HEK293 (cell line): Measurements from ENCODE around the gene CDC42BPA.

Experiments
- CTCF ChIA-PET: fragments of 350-600 bp; formaldehyde crosslinking; extraction: SDS; loops from one replicate; lab custom pipeline; 2021; ENCODE audit warnings: antibody characterized with exemption; lab: Yijun Ruan, JAX
- POLR2A ChIA-PET: fragments of 300-600 bp; formaldehyde crosslinking; extraction: SDS; loops from one replicate; lab custom pipeline; 2020; ENCODE audit warnings: antibody characterized with exemption, inconsistent platforms; lab: Yijun Ruan, JAX
- H3K27ac ChIP-seq: fragments of 200-500 bp; sonication (Bioruptor generic); 2 replicates; pipeline ENCODE4 v1.5.1; 2014; ENCODE audit warnings: low read depth, low read length, control low read depth, inconsistent platforms; ENCODE audit errors: extremely low read depth
- H3K36me3 ChIP-seq, 2 experiments: fragments of 200-500 bp in 1 of 2; sonication (Bioruptor generic) in 1 of 2; 1 replicate in 1 of 2; 2 replicates in 1 of 2; pipeline ENCODE4 v1.5.1; 2014 to 2017; ENCODE audit warnings: inconsistent platforms in 2 of 2, low read length in 2 of 2; ENCODE audit not compliant: control insufficient read depth in 2 of 2, insufficient read depth in 1 of 2
- H3K4me1 ChIP-seq: fragments of 200-500 bp; sonication (Bioruptor generic); 2 replicates; pipeline ENCODE4 v1.5.1; 2014; ENCODE audit warnings: mild to moderate bottlenecking, low read length, inconsistent platforms; ENCODE audit not compliant: control insufficient read depth, insufficient read depth
- H3K4me3 ChIP-seq: 2 replicates; pipeline ENCODE4 v1.5.1; 2011; ENCODE audit warnings: low read depth, mild to moderate bottlenecking, control low read depth, low read length, moderate library complexity
- H3K9me3 ChIP-seq: fragments of 200-500 bp; sonication (Bioruptor generic); 2 replicates; pipeline ENCODE4 v1.5.1; 2014; ENCODE audit warnings: low read depth, low read length, inconsistent platforms; ENCODE audit not compliant: control insufficient read depth, insufficient read depth
- KLF16 ChIP-seq: fragments of 450-650 bp; formaldehyde crosslinking; IDR thresholded peaks from 2 replicates; pipeline ENCODE4 v1.5.1; 2017; ENCODE audit warnings: missing biosample characterization, missing genetic modification characterization
- SCRT1 ChIP-seq: fragments of 450-650 bp; formaldehyde crosslinking; IDR thresholded peaks from 2 replicates; pipeline ENCODE4 v1.5.1; 2016; ENCODE audit warnings: missing biosample characterization, missing genetic modification characterization, borderline replicate concordance
- SCRT2 ChIP-seq: fragments of 450-650 bp; formaldehyde crosslinking; IDR thresholded peaks from 2 replicates; pipeline ENCODE4 v1.5.1; 2016; ENCODE audit warnings: missing biosample characterization, missing genetic modification characterization
- ZNF354C ChIP-seq: fragments of 450-650 bp; formaldehyde crosslinking; IDR thresholded peaks from 2 replicates; pipeline ENCODE4 v1.5.1; 2016; ENCODE audit warnings: missing biosample characterization, missing genetic modification characterization, low read depth, borderline replicate concordance
- ZNF513 ChIP-seq: fragments of 450-650 bp; IDR thresholded peaks from 2 replicates; pipeline ENCODE4 v1.5.1; 2018; ENCODE audit warnings: missing biosample characterization, missing genetic modification characterization
- ZNF518A ChIP-seq: fragments of 450-650 bp; formaldehyde crosslinking; conservative IDR thresholded peaks from 2 replicates; pipeline ENCODE4 v1.5.1; 2016; ENCODE audit warnings: low read depth, missing biosample characterization, missing genetic modification characterization
- ZNF529 ChIP-seq: fragments of 450-650 bp; formaldehyde crosslinking; IDR thresholded peaks from 2 replicates; pipeline ENCODE4 v1.5.1; 2017; ENCODE audit warnings: missing genetic modification characterization, missing biosample characterization; ENCODE audit not compliant: insufficient replicate concordance
- ZNF558 ChIP-seq: fragments of 450-650 bp; formaldehyde crosslinking; IDR thresholded peaks from 2 replicates; pipeline ENCODE4 v1.5.1; 2016; ENCODE audit warnings: missing biosample characterization, missing genetic modification characterization
- ZNF843 ChIP-seq: fragments of 450-650 bp; formaldehyde crosslinking; IDR thresholded peaks from 2 replicates; pipeline ENCODE4 v1.5.1; 2016; ENCODE audit warnings: missing biosample characterization, missing genetic modification characterization
- TF ChIP-seq, protein P1 (sequence below): fragments of 450-650 bp; formaldehyde crosslinking; IDR thresholded peaks from 2 replicates; pipeline ENCODE4 v1.5.1; 2017; ENCODE audit warnings: missing biosample characterization, missing genetic modification characterization
- TF ChIP-seq, protein P2 (sequence below): fragments of 450-650 bp; formaldehyde crosslinking; IDR thresholded peaks from 2 replicates; pipeline ENCODE4 v1.5.1; 2016; ENCODE audit warnings: missing biosample characterization, missing genetic modification characterization, low read depth
- TF ChIP-seq, protein P3 (sequence below): fragments of 450-650 bp; formaldehyde crosslinking; IDR thresholded peaks from 2 replicates; pipeline ENCODE4 v1.5.1; 2017; ENCODE audit warnings: missing biosample characterization, missing genetic modification characterization

CDC42BPA gene

GRCh38 chr1:227212164-227212563 is 106.1 kb downstream of the CDC42BPA start:
- no peak overlapping the region for H3K27ac ChIP-seq
- no peaks in the 10 kb centered on the region for H3K9me3 ChIP-seq
- TF ChIP-seq ZNF513 (tag by site-specific recombination): no peak
- TF ChIP-seq, protein P1, sequence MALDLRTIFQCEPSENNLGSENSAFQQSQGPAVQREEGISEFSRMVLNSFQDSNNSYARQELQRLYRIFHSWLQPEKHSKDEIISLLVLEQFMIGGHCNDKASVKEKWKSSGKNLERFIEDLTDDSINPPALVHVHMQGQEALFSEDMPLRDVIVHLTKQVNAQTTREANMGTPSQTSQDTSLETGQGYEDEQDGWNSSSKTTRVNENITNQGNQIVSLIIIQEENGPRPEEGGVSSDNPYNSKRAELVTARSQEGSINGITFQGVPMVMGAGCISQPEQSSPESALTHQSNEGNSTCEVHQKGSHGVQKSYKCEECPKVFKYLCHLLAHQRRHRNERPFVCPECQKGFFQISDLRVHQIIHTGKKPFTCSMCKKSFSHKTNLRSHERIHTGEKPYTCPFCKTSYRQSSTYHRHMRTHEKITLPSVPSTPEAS: no peak
- no peak for TF ChIP-seq SCRT1 (tag by site-specific recombination)
- no peak overlapping the region for H3K4me3 ChIP-seq
- H3K4me1 ChIP-seq: no peaks in the 10 kb centered on the region
- peaks cover 0 to 3% of the 10 kb centered on the region in 2 experiments; a peak in 1 of 3 replicates for H3K36me3 ChIP-seq
- ChIA-PET POLR2A (no interaction called here), CTCF (interaction anchor here (0.7 kb wide), 2 partner anchors 71 to 237 kb away, joined by 3 read pairs; no protein-coding TSS in a partner anchor)

GRCh38 chr1:227210604-227211003 is 107.7 kb downstream of the CDC42BPA start:
- H3K27ac ChIP-seq: no peak overlapping the region
- CTCF ChIA-PET: interaction anchor here (0.6 to 1.6 kb wide), 3 partner anchors 9 to 381 kb away, joined by 3 to 4 read pairs (median 3); no protein-coding TSS in a partner anchor
- no peaks in the 10 kb centered on the region for H3K4me1 ChIP-seq
- POLR2A ChIA-PET: no interaction called here
- H3K36me3 ChIP-seq: peaks cover 0 to 3% of the 10 kb centered on the region in 2 experiments; a peak in 1 of 3 replicates
- H3K4me3 ChIP-seq: no peak overlapping the region
- no peaks in the 10 kb centered on the region for H3K9me3 ChIP-seq
- no peak for TF ChIP-seq ZNF529 (tag by site-specific recombination)
- no peak for TF ChIP-seq ZNF843 (tag by site-specific recombination)
- no peak for TF ChIP-seq KLF16 (tag by site-specific recombination)
- TF ChIP-seq SCRT2 (tag by site-specific recombination): no peak
- TF ChIP-seq ZNF558 (tag by site-specific recombination): no peak
- no peak for TF ChIP-seq ZNF518A (tag by site-specific recombination)
- TF ChIP-seq ZNF354C (tag by site-specific recombination): no peak
- TF ChIP-seq, protein P2, sequence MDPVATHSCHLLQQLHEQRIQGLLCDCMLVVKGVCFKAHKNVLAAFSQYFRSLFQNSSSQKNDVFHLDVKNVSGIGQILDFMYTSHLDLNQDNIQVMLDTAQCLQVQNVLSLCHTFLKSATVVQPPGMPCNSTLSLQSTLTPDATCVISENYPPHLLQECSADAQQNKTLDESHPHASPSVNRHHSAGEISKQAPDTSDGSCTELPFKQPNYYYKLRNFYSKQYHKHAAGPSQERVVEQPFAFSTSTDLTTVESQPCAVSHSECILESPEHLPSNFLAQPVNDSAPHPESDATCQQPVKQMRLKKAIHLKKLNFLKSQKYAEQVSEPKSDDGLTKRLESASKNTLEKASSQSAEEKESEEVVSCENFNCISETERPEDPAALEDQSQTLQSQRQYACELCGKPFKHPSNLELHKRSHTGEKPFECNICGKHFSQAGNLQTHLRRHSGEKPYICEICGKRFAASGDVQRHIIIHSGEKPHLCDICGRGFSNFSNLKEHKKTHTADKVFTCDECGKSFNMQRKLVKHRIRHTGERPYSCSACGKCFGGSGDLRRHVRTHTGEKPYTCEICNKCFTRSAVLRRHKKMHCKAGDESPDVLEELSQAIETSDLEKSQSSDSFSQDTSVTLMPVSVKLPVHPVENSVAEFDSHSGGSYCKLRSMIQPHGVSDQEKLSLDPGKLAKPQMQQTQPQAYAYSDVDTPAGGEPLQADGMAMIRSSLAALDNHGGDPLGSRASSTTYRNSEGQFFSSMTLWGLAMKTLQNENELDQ (tag by site-specific recombination): no peak
- TF ChIP-seq, protein P3, sequence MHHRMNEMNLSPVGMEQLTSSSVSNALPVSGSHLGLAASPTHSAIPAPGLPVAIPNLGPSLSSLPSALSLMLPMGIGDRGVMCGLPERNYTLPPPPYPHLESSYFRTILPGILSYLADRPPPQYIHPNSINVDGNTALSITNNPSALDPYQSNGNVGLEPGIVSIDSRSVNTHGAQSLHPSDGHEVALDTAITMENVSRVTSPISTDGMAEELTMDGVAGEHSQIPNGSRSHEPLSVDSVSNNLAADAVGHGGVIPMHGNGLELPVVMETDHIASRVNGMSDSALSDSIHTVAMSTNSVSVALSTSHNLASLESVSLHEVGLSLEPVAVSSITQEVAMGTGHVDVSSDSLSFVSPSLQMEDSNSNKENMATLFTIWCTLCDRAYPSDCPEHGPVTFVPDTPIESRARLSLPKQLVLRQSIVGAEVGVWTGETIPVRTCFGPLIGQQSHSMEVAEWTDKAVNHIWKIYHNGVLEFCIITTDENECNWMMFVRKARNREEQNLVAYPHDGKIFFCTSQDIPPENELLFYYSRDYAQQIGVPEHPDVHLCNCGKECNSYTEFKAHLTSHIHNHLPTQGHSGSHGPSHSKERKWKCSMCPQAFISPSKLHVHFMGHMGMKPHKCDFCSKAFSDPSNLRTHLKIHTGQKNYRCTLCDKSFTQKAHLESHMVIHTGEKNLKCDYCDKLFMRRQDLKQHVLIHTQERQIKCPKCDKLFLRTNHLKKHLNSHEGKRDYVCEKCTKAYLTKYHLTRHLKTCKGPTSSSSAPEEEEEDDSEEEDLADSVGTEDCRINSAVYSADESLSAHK (tag by site-specific recombination): no peak
